Stomach (tissue), 4 donors: Measurements from ENCODE around the gene SAMD7.

Experiments
- POLR2AphosphoS5 ChIP-seq, 3 donors: sonication (generic); formaldehyde crosslinking; IDR thresholded peaks; one replicate each; pipeline ENCODE4 v1.6.1; 2016; ENCODE audit warnings: antibody characterized with exemption in 3 of 3
- TF ChIP-seq, protein P1 (sequence below), 7 experiments: fragments of 450-650 bp in 4 of 7; fragments of 200-600 bp in 3 of 7; sonication (generic) in 3 of 7; IDR thresholded peaks; one replicate each; pipeline ENCODE4 v1.5.1; 2016 to 2019; ENCODE audit warnings: antibody characterized with exemption in 7 of 7, control low read depth in 2 of 7, mild to moderate bottlenecking in 1 of 7

DNA sequence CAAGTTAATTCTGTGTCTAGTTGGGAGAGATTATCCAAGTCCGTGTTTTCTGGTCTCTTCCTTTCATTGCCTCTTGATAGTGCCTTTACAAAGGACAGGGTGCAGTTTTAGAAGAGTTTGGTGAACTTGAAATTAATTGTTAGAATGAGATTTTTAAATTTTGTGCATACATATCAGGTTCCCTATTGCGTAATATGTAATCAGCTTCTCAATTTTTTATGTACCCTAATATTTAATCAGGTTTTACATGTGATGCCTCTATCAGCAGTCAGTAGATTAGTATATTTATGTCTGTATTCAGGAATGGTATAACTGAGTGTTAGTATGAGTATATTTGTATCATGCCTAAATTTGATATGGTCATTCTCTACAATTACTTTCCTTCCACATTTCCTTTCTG, 60.1 kb downstream of the SAMD7 start:
- TF ChIP-seq, protein P1, sequence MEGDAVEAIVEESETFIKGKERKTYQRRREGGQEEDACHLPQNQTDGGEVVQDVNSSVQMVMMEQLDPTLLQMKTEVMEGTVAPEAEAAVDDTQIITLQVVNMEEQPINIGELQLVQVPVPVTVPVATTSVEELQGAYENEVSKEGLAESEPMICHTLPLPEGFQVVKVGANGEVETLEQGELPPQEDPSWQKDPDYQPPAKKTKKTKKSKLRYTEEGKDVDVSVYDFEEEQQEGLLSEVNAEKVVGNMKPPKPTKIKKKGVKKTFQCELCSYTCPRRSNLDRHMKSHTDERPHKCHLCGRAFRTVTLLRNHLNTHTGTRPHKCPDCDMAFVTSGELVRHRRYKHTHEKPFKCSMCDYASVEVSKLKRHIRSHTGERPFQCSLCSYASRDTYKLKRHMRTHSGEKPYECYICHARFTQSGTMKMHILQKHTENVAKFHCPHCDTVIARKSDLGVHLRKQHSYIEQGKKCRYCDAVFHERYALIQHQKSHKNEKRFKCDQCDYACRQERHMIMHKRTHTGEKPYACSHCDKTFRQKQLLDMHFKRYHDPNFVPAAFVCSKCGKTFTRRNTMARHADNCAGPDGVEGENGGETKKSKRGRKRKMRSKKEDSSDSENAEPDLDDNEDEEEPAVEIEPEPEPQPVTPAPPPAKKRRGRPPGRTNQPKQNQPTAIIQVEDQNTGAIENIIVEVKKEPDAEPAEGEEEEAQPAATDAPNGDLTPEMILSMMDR (IDR thresholded peaks at IDR 0.05), result no peak
- no peak for TF ChIP-seq POLR2AphosphoS5 (IDR thresholded peaks at IDR 0.05)
